ENCODE measurements around the gene TMC4. TPM values are rescaled to one million over a fixed set of nuclear protein-coding genes. Genes with fewer than 3 reads are reported as not detected.

TMC4 gene
- total and polyA plus RNA-seq, 2 donors (not counting 1 experiment from before 2014, with no cell fraction given): not detected

DNA sequence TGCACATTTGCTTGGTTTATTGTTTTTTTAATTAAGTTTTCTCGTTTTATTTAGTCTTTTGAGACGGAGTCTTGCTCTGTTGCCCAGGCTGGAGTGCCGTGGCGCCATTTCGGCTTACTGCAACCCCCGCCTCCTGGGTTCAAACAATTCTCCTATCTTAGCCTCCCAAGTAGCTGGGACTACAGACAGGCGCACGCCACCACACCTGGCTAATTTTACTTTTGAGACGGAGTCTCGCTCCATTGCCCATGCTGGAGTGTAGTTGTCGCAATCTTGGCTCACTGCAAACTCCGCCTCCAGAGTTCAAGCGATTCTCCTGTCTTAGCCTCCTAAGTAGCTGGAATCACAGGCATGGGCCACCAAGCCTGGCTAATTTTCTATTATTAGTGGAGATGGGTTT is 29.0 kb upstream of the TMC4 start:
- POLR2A ChIA-PET: interaction anchor here (1.0 to 4.8 kb wide), 3 partner anchors 12 to 245 kb away, joined by 4 to 73 read pairs (median 11); partner anchors contain the start of genes LENG1, MBOAT7 and TSEN34
- H4K20me1 ChIP-seq (ENCODE audit: control insufficient read depth, insufficient read depth, low read length, poor library complexity, severe bottlenecking): peaks cover 61% of the 10 kb centered on the region

More for the DNA sequence above, 29.0 kb upstream of the TMC4 start:
- TF ChIP-seq, protein P1, sequence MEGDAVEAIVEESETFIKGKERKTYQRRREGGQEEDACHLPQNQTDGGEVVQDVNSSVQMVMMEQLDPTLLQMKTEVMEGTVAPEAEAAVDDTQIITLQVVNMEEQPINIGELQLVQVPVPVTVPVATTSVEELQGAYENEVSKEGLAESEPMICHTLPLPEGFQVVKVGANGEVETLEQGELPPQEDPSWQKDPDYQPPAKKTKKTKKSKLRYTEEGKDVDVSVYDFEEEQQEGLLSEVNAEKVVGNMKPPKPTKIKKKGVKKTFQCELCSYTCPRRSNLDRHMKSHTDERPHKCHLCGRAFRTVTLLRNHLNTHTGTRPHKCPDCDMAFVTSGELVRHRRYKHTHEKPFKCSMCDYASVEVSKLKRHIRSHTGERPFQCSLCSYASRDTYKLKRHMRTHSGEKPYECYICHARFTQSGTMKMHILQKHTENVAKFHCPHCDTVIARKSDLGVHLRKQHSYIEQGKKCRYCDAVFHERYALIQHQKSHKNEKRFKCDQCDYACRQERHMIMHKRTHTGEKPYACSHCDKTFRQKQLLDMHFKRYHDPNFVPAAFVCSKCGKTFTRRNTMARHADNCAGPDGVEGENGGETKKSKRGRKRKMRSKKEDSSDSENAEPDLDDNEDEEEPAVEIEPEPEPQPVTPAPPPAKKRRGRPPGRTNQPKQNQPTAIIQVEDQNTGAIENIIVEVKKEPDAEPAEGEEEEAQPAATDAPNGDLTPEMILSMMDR (IDR thresholded peaks at IDR 0.05): no peak
- TF ChIP-seq EZH2 (IDR thresholded peaks at IDR 0.05; ENCODE audit: borderline replicate concordance, insufficient read depth, low read depth, low read length, poor library complexity, severe bottlenecking): no peak
- WGBS (ENCODE audit: insufficient coverage): 63% methylated on average over 6 of the region's 13 CpGs
- no peaks in the 10 kb centered on the region for H3K9me3 ChIP-seq (ENCODE audit: control extremely low read depth in 1 of 3, control insufficient read depth in 2 of 3, insufficient read depth in 1 of 3, low read length in 2 of 3)
- ATAC-seq (ENCODE audit: low read depth) (no peak), DNase-seq (peak; percentile 30)
- CTCF ChIA-PET: interaction anchor here (4.9 kb wide), 1 partner anchor 12 kb away, joined by 30 read pairs; the partner anchor contains the start of genes MBOAT7 and TSEN34
- peaks cover 7 to 58% of the 10 kb centered on the region in 2 experiments for H3K36me3 ChIP-seq (replicated peaks in 1 of 2; ENCODE audit: control extremely low read depth in 1 of 2, control insufficient read depth in 1 of 2, extremely low read depth in 1 of 2, insufficient read depth in 2 of 2, low read length in 1 of 2)
- no peaks in the 10 kb centered on the region for H3K27me3 Mint-ChIP-seq
- peaks cover 38 to 54% of the 10 kb centered on the region in 2 donors for H3K4me1 ChIP-seq (ENCODE audit: control insufficient read depth in 2 of 2, insufficient read depth in 2 of 2, low read length in 2 of 2)
- H3K27ac ChIP-seq (ENCODE audit: low read length in 2 of 2): peak overlapping the region in 1 of 2 donors; percentile 95
- peaks cover 59% of the 10 kb centered on the region for H3K4me1 Mint-ChIP-seq
- H3K9ac ChIP-seq (ENCODE audit: low read length): peak overlapping the region; percentile 96
- no peak overlapping the region for H2AFZ ChIP-seq (ENCODE audit: insufficient read depth, low read depth, low read length, poor library complexity, severe bottlenecking)
- peak overlapping the region; percentile 64 to 100 (median 95) for H3K4me3 ChIP-seq (ENCODE audit: control extremely low read depth in 1 of 5, extremely low read depth in 1 of 5, insufficient read depth in 1 of 5, low read depth in 2 of 5, low read length in 4 of 5)
- H3K79me2 ChIP-seq (ENCODE audit: control insufficient read depth, insufficient read depth, low read length): peaks cover 67% of the 10 kb centered on the region
- intact Hi-C loops (cut with micrococcal nuclease): loop anchor here (1.0 to 5.0 kb wide), 3 partner anchors 40 to 1475 kb away; partner anchors contain the start of genes EPN1 and LENG8
- H3K9me3 Mint-ChIP-seq (ENCODE audit: insufficient read depth): no peaks in the 10 kb centered on the region
- no peaks in the 10 kb centered on the region for H3K27me3 ChIP-seq (replicated peaks in 1 of 4; ENCODE audit: control extremely low read depth in 1 of 4, control insufficient read depth in 3 of 4, insufficient read depth in 4 of 4, low read length in 3 of 4)
- H3K27ac Mint-ChIP-seq: peak overlapping the region; percentile 98
- peak overlapping the region; percentile 88 for H3K4me2 ChIP-seq (replicated peaks; ENCODE audit: low read depth, low read length, poor library complexity, severe bottlenecking)
- H3K4me3 Mint-ChIP-seq: peak overlapping the region; percentile 96

Data from B cell (primary cell).